HG03135 (cell line): ENCODE data around the gene PCCB.
"Not testable (repeated sequence)": the region's sequence is repeated elsewhere in the genome, so short reads cannot be mapped to it uniquely, and the experiment has no call there.

Source experiments
- ATAC-seq: cut with Tn5 transposase; IDR thresholded peaks from one replicate; pipeline ENCODE4 v1.9.1; 2021; ENCODE audit warnings: mild to moderate bottlenecking, moderate library complexity; ENCODE audit not compliant: unreplicated experiment

The PCCB gene

GRCh38 chr3:136261826-136262225 is 11.7 kb downstream of the PCCB start:
- no peak for ATAC-seq

GRCh38 chr3:136262559-136262958 is 12.4 kb downstream of the PCCB start:
- ATAC-seq = no peak

GRCh38 chr3:136263251-136263650 is 13.1 kb downstream of the PCCB start:
- ATAC-seq = no peak

- not testable (repeated sequence) for ATAC-seq
Observed at GRCh38 chr3:136266468-136267125, 16.5 kb downstream of the PCCB start.

- no peak for ATAC-seq
Observed at GRCh38 chr3:136267235-136267634, 17.1 kb downstream of the PCCB start.

- no peak for ATAC-seq
Observed at GRCh38 chr3:136270179-136270578, 20.0 kb downstream of the PCCB start.

- ATAC-seq = not testable (repeated sequence)
Observed at GRCh38 chr3:136271626-136272025, 21.5 kb downstream of the PCCB start.

GRCh38 chr3:136276049-136276755 is 26.1 kb downstream of the PCCB start:
- ATAC-seq = no peak

GRCh38 chr3:136277115-136277514 is 27.0 kb downstream of the PCCB start:
- no peak for ATAC-seq

GRCh38 chr3:136277634-136278033 is 27.5 kb downstream of the PCCB start:
- no peak for ATAC-seq

GRCh38 chr3:136279092-136279491 is 29.0 kb downstream of the PCCB start:
- ATAC-seq = no peak

GRCh38 chr3:136280961-136281360 is 30.8 kb downstream of the PCCB start:
- no peak for ATAC-seq

GRCh38 chr3:136281966-136282520 is 31.9 kb downstream of the PCCB start:
- no peak for ATAC-seq

GRCh38 chr3:136283627-136284026 is 33.5 kb downstream of the PCCB start:
- ATAC-seq = no peak

- no peak for ATAC-seq
Observed at GRCh38 chr3:136291302-136291701, 41.2 kb downstream of the PCCB start.

- ATAC-seq = no peak
Observed at GRCh38 chr3:136292500-136292899, 42.4 kb downstream of the PCCB start.

GRCh38 chr3:136293279-136293678 is 43.1 kb downstream of the PCCB start:
- ATAC-seq = no peak

- no peak for ATAC-seq
Observed at GRCh38 chr3:136294176-136294575, 44.0 kb downstream of the PCCB start.

GRCh38 chr3:136296960-136297359 is 46.8 kb downstream of the PCCB start:
- ATAC-seq = no peak

- ATAC-seq = no peak
Observed at GRCh38 chr3:136297826-136298225, 47.7 kb downstream of the PCCB start.

GRCh38 chr3:136300444-136300843 is 50.3 kb downstream of the PCCB start:
- no peak for ATAC-seq

- ATAC-seq = no peak
Observed at GRCh38 chr3:136305879-136306278, 55.7 kb downstream of the PCCB start.
